SK-N-SH (cell line): Measurements from ENCODE around the gene CST9L. TPM values are rescaled to one million over a fixed set of nuclear protein-coding genes. Genes with fewer than 3 reads are reported as not detected.

Experiments
- CTCF ChIA-PET: fragments of 300-600, 350-600 bp; formaldehyde crosslinking; extraction: SDS; loops from one replicate; lab custom pipeline; 2021; lab: Yijun Ruan, JAX
- POLR2A ChIA-PET: fragments of 350-600 bp; sonication (Branson Sonifier 250); formaldehyde crosslinking; extraction: SDS; loops from one replicate; lab custom pipeline; 2020; ENCODE audit warnings: antibody characterized with exemption, inconsistent platforms; lab: Yijun Ruan, JAX
- DNase-seq: peaks from one replicate; pipeline ENCODE4 v3.0.0; 2012
- H2AFZ ChIP-seq: fragments of 200-600 bp; sonication (generic); 2 replicates; pipeline ENCODE4 v1.8.1; 2016; ENCODE audit warnings: antibody characterized with exemption, mild to moderate bottlenecking, low read depth
- H3F3A ChIP-seq: fragments of 200-600 bp; sonication (generic); replicated peaks from 2 replicates; pipeline ENCODE3; 2016; ENCODE audit warnings: antibody characterized with exemption, mild to moderate bottlenecking; ENCODE audit not compliant: insufficient read depth
- H3K27ac ChIP-seq, 2 experiments: fragments of 200-500 bp in 1 of 2; fragments of 200-600 bp in 1 of 2; sonication (Bioruptor generic) in 1 of 2; sonication (generic), shearing (Covaris generic) in 1 of 2; 2 replicates each; pipeline versions ENCODE4 v1.5.1 to v1.6.1; 2014 to 2016; ENCODE audit warnings: low read depth in 2 of 2, inconsistent platforms in 1 of 2, low read length in 1 of 2, mild to moderate bottlenecking in 1 of 2, mixed read lengths in 1 of 2
- H3K27me3 ChIP-seq: fragments of 200-600 bp; sonication (generic), shearing (Covaris generic); 2 replicates; pipeline ENCODE4 v1.6.1; 2016; ENCODE audit warnings: mixed run types; ENCODE audit not compliant: insufficient read depth
- H3K36me3 ChIP-seq, 2 experiments: fragments of 200-500 bp in 1 of 2; fragments of 200-600 bp in 1 of 2; sonication (Bioruptor generic) in 1 of 2; sonication (generic) in 1 of 2; replicated peaks in 1 of 2; 2 replicates each; pipeline versions ENCODE3 to v1.5.1; 2014 to 2016; ENCODE audit warnings: low read length in 1 of 2, mild to moderate bottlenecking in 1 of 2; ENCODE audit not compliant: insufficient read depth in 2 of 2, control insufficient read depth in 1 of 2
- H3K4me1 ChIP-seq, 2 experiments: fragments of 200-500 bp in 1 of 2; fragments of 200-600 bp in 1 of 2; sonication (Bioruptor generic) in 1 of 2; sonication (generic), shearing (Covaris generic) in 1 of 2; 2 replicates each; pipeline versions ENCODE4 v1.5.1 to v1.6.1; 2014 to 2016; ENCODE audit warnings: low read depth in 1 of 2, low read length in 1 of 2, mixed run types in 1 of 2; ENCODE audit not compliant: insufficient read depth in 2 of 2, control insufficient read depth in 1 of 2
- H3K4me2 ChIP-seq: fragments of 200-600 bp; sonication (generic), shearing (Covaris generic); 2 replicates; pipeline ENCODE4 v1.6.1; 2017; ENCODE audit warnings: mixed run types
- H3K4me3 ChIP-seq, 2 experiments: fragments of 200-500 bp in 1 of 2; fragments of 200-600 bp in 1 of 2; sonication (Bioruptor generic) in 1 of 2; sonication (generic), shearing (Covaris generic) in 1 of 2; 2 replicates each; pipeline versions ENCODE4 v1.5.1 to v1.8.1; 2014 to 2016; ENCODE audit warnings: low read depth in 2 of 2, inconsistent platforms in 1 of 2, low read length in 1 of 2, mild to moderate bottlenecking in 1 of 2, mixed read lengths in 1 of 2, moderate library complexity in 1 of 2
- H3K79me2 ChIP-seq: fragments of 200-600 bp; sonication (generic); 2 replicates; pipeline ENCODE4 v1.8.1; 2017; ENCODE audit warnings: mild to moderate bottlenecking; ENCODE audit not compliant: insufficient read depth
- H3K9ac ChIP-seq: fragments of 200-600 bp; sonication (generic); 2 replicates; pipeline ENCODE4 v1.6.1; 2017; ENCODE audit warnings: mixed run types
- H3K9me2 ChIP-seq: fragments of 200-600 bp; sonication (generic); 2 replicates; pipeline ENCODE4 v1.6.1; 2017; ENCODE audit warnings: mixed run types
- H3K9me3 ChIP-seq: fragments of 200-600 bp; sonication (generic); 2 replicates; pipeline ENCODE4 v1.6.1; 2017; ENCODE audit warnings: mixed run types, mild to moderate bottlenecking, moderate library complexity
- H4K20me1 ChIP-seq: fragments of 200-600 bp; sonication (generic); 2 replicates; pipeline ENCODE4 v1.6.1; 2017; ENCODE audit warnings: mild to moderate bottlenecking, mixed run types; ENCODE audit not compliant: insufficient read depth
- CHD2 ChIP-seq: fragments of 150-350 bp; IDR thresholded peaks from 2 replicates; pipeline ENCODE4 v1.6.1; 2018; ENCODE audit warnings: low read length; ENCODE audit not compliant: partially characterized antibody
- FOXJ3 ChIP-seq: sonication (generic); formaldehyde crosslinking; IDR thresholded peaks from 2 replicates; pipeline ENCODE4 v1.5.1; 2020; ENCODE audit warnings: mild to moderate bottlenecking, missing genetic modification reagents
- FOXM1 ChIP-seq: IDR thresholded peaks from 2 replicates; pipeline ENCODE4 v1.4.0; 2012; ENCODE audit warnings: low read depth, mild to moderate bottlenecking
- GABPA ChIP-seq: IDR thresholded peaks from 2 replicates; pipeline ENCODE4 v1.4.0; 2012; ENCODE audit warnings: low read depth, mild to moderate bottlenecking
- JUND ChIP-seq: IDR thresholded peaks from 2 replicates; pipeline ENCODE4 v1.4.0; 2012
- NFIC ChIP-seq: IDR thresholded peaks from 2 replicates; pipeline ENCODE4 v1.4.0; 2012; ENCODE audit warnings: borderline replicate concordance
- RAD21 ChIP-seq: IDR thresholded peaks from 2 replicates; pipeline ENCODE4 v1.6.1; 2012; ENCODE audit warnings: mild to moderate bottlenecking, low read length
- RFX5 ChIP-seq: IDR thresholded peaks from 2 replicates; pipeline ENCODE4 v1.6.1; 2012; ENCODE audit warnings: mild to moderate bottlenecking, improper control_type of control experiment, low read length
- RXRA ChIP-seq: IDR thresholded peaks from 2 replicates; pipeline ENCODE4 v1.4.0; 2012; ENCODE audit warnings: low read depth, mild to moderate bottlenecking, borderline replicate concordance
- SMC3 ChIP-seq: IDR thresholded peaks from 2 replicates; pipeline ENCODE4 v1.6.1; 2012; ENCODE audit warnings: low read depth, low read length, improper control_type of control experiment
- TAF1 ChIP-seq: IDR thresholded peaks from 2 replicates; pipeline ENCODE4 v1.6.1; 2012; ENCODE audit warnings: low read depth, mild to moderate bottlenecking, low read length, moderate library complexity, borderline replicate concordance
- TEAD4 ChIP-seq: IDR thresholded peaks from 2 replicates; pipeline ENCODE4 v1.4.0; 2012; ENCODE audit warnings: mild to moderate bottlenecking, borderline replicate concordance; ENCODE audit not compliant: insufficient read depth
- USF2 ChIP-seq: fragments of 150-350 bp; IDR thresholded peaks from 2 replicates; pipeline ENCODE4 v1.6.1; 2017; ENCODE audit warnings: antibody characterized with exemption, low read length, low read depth, borderline replicate concordance
- YY1 ChIP-seq: IDR thresholded peaks from 2 replicates; pipeline ENCODE4 v1.4.0; 2012; ENCODE audit warnings: low read depth, mild to moderate bottlenecking
- WGBS: methylation state at CpG from one replicate; pipeline ENCODE4 v1.1.6; 2017; ENCODE audit warnings: low lambda C conversion rate; 5-methylcytosine and 5-hydroxymethylcytosine counted together
- polyA plus RNA-seq, 3 experiments: library from polyadenylated mRNA; depleted of rRNA; stranded (reverse); fragments of >200 nt; gene quantifications; 2 replicates each; pipeline ENCODE4 v1.2.3, GENCODE V29; 2012
- TF ChIP-seq, protein P1 (sequence below): IDR thresholded peaks from 2 replicates; pipeline ENCODE4 v1.4.0; 2012; ENCODE audit warnings: low read depth
- TF ChIP-seq, protein P2 (sequence below): IDR thresholded peaks from 2 replicates; pipeline ENCODE4 v1.6.1; 2012; ENCODE audit warnings: mild to moderate bottlenecking, low read depth, low read length, moderate library complexity
- TF ChIP-seq, protein P3 (sequence below): fragments of 200-600 bp; sonication (generic); IDR thresholded peaks from 2 replicates; pipeline ENCODE4 v1.6.1; 2017; ENCODE audit warnings: antibody characterized with exemption, mild to moderate bottlenecking, moderate library complexity

Gene CST9L
- polyA plus RNA-seq, 1 of the 3 experiments (the other 2 are of a cell fraction): not detected

DNA sequence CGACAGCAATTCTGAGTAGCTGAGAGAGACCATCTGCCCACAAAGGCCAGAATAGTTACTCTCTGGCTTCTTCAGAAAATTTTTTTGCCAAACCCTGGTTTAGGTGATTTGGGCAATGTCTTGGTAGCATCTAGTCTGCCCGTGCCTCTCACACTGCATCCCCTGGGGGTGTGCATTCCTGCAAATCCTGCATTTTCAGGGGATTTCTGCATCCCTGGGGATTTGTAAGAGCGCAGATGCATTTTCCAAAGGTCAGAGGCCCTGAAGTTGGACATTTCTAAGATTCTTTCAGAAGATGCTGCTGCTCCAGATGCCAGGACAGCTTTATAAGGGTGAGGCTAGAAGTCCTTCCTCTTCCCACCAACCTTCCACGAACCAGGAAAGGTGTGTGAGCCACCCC is 33.4 kb upstream of the CST9L start:
- ChIA-PET POLR2A (no interaction called here), CTCF (interaction anchor here (1.0 kb wide), 1 partner anchor 158 kb away, joined by 4 read pairs; no protein-coding TSS in a partner anchor)
- Histone ChIP-seq H3K36me3 (no peaks in the 10 kb centered on the region), H3K4me1 (no peaks in the 10 kb centered on the region), H4K20me1 (no peaks in the 10 kb centered on the region), H3K79me2 (no peaks in the 10 kb centered on the region), H3K4me3 (no peak overlapping the region), H3K27me3 (peaks cover 39% of the 10 kb centered on the region; the same call in 1 of the 2 replicates), H3F3A (no peaks in the 10 kb centered on the region), H2AFZ (no peak overlapping the region), H3K9me2 (no peaks in the 10 kb centered on the region), H3K9ac (no peak overlapping the region), H3K4me2 (no peak overlapping the region), H3K27ac (no peak overlapping the region), H3K9me3 (no peaks in the 10 kb centered on the region)
- TF ChIP-seq JUND (no peak), RXRA (no peak), GABPA (no peak), USF2 (no peak), TEAD4 (no peak), RFX5 (no peak), SMC3 (no peak), NFIC (no peak), RAD21 (no peak), TAF1 (no peak), CHD2 (no peak), FOXJ3 (CRISPR knock-in tag) (no peak), FOXM1 (no peak), YY1 (no peak)
- TF ChIP-seq, protein P1, sequence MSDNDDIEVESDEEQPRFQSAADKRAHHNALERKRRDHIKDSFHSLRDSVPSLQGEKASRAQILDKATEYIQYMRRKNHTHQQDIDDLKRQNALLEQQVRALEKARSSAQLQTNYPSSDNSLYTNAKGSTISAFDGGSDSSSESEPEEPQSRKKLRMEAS: no peak
- TF ChIP-seq, protein P2, sequence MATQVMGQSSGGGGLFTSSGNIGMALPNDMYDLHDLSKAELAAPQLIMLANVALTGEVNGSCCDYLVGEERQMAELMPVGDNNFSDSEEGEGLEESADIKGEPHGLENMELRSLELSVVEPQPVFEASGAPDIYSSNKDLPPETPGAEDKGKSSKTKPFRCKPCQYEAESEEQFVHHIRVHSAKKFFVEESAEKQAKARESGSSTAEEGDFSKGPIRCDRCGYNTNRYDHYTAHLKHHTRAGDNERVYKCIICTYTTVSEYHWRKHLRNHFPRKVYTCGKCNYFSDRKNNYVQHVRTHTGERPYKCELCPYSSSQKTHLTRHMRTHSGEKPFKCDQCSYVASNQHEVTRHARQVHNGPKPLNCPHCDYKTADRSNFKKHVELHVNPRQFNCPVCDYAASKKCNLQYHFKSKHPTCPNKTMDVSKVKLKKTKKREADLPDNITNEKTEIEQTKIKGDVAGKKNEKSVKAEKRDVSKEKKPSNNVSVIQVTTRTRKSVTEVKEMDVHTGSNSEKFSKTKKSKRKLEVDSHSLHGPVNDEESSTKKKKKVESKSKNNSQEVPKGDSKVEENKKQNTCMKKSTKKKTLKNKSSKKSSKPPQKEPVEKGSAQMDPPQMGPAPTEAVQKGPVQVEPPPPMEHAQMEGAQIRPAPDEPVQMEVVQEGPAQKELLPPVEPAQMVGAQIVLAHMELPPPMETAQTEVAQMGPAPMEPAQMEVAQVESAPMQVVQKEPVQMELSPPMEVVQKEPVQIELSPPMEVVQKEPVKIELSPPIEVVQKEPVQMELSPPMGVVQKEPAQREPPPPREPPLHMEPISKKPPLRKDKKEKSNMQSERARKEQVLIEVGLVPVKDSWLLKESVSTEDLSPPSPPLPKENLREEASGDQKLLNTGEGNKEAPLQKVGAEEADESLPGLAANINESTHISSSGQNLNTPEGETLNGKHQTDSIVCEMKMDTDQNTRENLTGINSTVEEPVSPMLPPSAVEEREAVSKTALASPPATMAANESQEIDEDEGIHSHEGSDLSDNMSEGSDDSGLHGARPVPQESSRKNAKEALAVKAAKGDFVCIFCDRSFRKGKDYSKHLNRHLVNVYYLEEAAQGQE: no peak
- TF ChIP-seq, protein P3, sequence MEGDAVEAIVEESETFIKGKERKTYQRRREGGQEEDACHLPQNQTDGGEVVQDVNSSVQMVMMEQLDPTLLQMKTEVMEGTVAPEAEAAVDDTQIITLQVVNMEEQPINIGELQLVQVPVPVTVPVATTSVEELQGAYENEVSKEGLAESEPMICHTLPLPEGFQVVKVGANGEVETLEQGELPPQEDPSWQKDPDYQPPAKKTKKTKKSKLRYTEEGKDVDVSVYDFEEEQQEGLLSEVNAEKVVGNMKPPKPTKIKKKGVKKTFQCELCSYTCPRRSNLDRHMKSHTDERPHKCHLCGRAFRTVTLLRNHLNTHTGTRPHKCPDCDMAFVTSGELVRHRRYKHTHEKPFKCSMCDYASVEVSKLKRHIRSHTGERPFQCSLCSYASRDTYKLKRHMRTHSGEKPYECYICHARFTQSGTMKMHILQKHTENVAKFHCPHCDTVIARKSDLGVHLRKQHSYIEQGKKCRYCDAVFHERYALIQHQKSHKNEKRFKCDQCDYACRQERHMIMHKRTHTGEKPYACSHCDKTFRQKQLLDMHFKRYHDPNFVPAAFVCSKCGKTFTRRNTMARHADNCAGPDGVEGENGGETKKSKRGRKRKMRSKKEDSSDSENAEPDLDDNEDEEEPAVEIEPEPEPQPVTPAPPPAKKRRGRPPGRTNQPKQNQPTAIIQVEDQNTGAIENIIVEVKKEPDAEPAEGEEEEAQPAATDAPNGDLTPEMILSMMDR: no peak
- DNase-seq: no peak
- WGBS: 0% methylated on average over 4 of the region's 4 CpGs
